H9 (cell line): ENCODE data around the gene ATXN7L3. TPM values are rescaled to one million over a fixed set of nuclear protein-coding genes. Genes with fewer than 3 reads are reported as not detected.
A peak's percentile ranks its signal among the peaks of the same experiment; 100 is the strongest.

Experiments used
- DNase-seq: peaks from one replicate; pipeline ENCODE4 v3.0.0-alpha.2; 2017
- H2AFZ ChIP-seq: one replicate; pipeline ENCODE4 v1.6.1; 2013; ENCODE audit warnings: mild to moderate bottlenecking, low read length, control low read depth, moderate library complexity
- H2AK5ac ChIP-seq: 2 replicates; pipeline ENCODE4 v1.6.1; 2013; ENCODE audit warnings: low read length, control low read depth, mixed read lengths; ENCODE audit not compliant: insufficient read length
- H2BK120ac ChIP-seq: one replicate; pipeline ENCODE4 v1.6.1; 2013; ENCODE audit warnings: low read depth, mild to moderate bottlenecking, low read length, control low read depth, inconsistent platforms; ENCODE audit not compliant: poor library complexity, severe bottlenecking
- H2BK12ac ChIP-seq: 2 replicates; pipeline ENCODE4 v1.6.1; 2013; ENCODE audit warnings: low read length, control low read depth, mixed read lengths, low read depth; ENCODE audit not compliant: insufficient read length
- H2BK15ac ChIP-seq: 2 replicates; pipeline ENCODE4 v1.6.1; 2013; ENCODE audit warnings: low read depth, low read length, control low read depth
- H2BK20ac ChIP-seq: one replicate; pipeline ENCODE4 v1.6.1; 2013; ENCODE audit warnings: low read depth, mild to moderate bottlenecking, low read length, control low read depth, inconsistent platforms; ENCODE audit not compliant: poor library complexity, severe bottlenecking
- H2BK5ac ChIP-seq: 2 replicates; pipeline ENCODE4 v1.6.1; 2013; ENCODE audit warnings: low read length, control low read depth, mixed read lengths; ENCODE audit not compliant: insufficient read length
- H3K14ac ChIP-seq: 2 replicates; pipeline ENCODE4 v1.6.1; 2013; ENCODE audit warnings: low read length, control low read depth; ENCODE audit not compliant: insufficient read depth
- H3K18ac ChIP-seq: 2 replicates; pipeline ENCODE4 v1.6.1; 2013; ENCODE audit warnings: low read depth, mild to moderate bottlenecking, mixed read lengths, low read length, control low read depth; ENCODE audit not compliant: insufficient read length
- H3K23ac ChIP-seq: 2 replicates; pipeline ENCODE4 v1.6.1; 2013; ENCODE audit warnings: low read length, control low read depth, mixed read lengths, low read depth; ENCODE audit not compliant: insufficient read length
- H3K23me2 ChIP-seq: 2 replicates; pipeline ENCODE4 v1.6.1; 2013; ENCODE audit warnings: low read depth, mild to moderate bottlenecking, mixed read lengths, low read length, control low read depth; ENCODE audit not compliant: insufficient read length, poor library complexity, severe bottlenecking
- H3K27ac ChIP-seq: 2 replicates; pipeline ENCODE4 v1.5.1; 2013; ENCODE audit warnings: low read length, control low read depth, mixed read lengths, low read depth; ENCODE audit not compliant: insufficient read length
- H3K27me3 ChIP-seq: 2 replicates; pipeline ENCODE4 v1.6.1; 2013; ENCODE audit warnings: low read length, control low read depth, inconsistent platforms; ENCODE audit not compliant: insufficient read depth
- H3K4ac ChIP-seq: 2 replicates; pipeline ENCODE4 v1.6.1; 2013; ENCODE audit warnings: low read depth, mild to moderate bottlenecking, control low read depth, inconsistent platforms, low read length, moderate library complexity
- H3K4me1 ChIP-seq: 2 replicates; pipeline ENCODE4 v1.6.1; 2013; ENCODE audit warnings: low read length, control low read depth, inconsistent platforms; ENCODE audit not compliant: insufficient read depth
- H3K4me2 ChIP-seq: 2 replicates; pipeline ENCODE4 v1.6.1; 2013; ENCODE audit warnings: low read length, control low read depth, mixed read lengths; ENCODE audit not compliant: insufficient read length, insufficient read depth
- H3K56ac ChIP-seq: 2 replicates; pipeline ENCODE4 v1.6.1; 2013; ENCODE audit warnings: low read depth, mild to moderate bottlenecking, mixed read lengths, low read length, control low read depth; ENCODE audit not compliant: insufficient read length
- H3K79me1 ChIP-seq: 2 replicates; pipeline ENCODE4 v1.6.1; 2013; ENCODE audit warnings: low read depth, mild to moderate bottlenecking, moderate library complexity, low read length, control low read depth, inconsistent platforms; ENCODE audit not compliant: insufficient read depth, poor library complexity, severe bottlenecking
- H3K79me2 ChIP-seq: 2 replicates; pipeline ENCODE4 v1.6.1; 2013; ENCODE audit warnings: low read length, control low read depth, inconsistent platforms; ENCODE audit not compliant: insufficient read depth
- H3K9ac ChIP-seq: 2 replicates; pipeline ENCODE4 v1.6.1; 2013; ENCODE audit warnings: low read length, control low read depth, mixed read lengths; ENCODE audit not compliant: insufficient read length; ENCODE audit errors: extremely low read depth
- H3K9me3 ChIP-seq: one replicate; pipeline ENCODE4 v1.6.1; 2013; ENCODE audit warnings: low read depth, low read length, inconsistent platforms; ENCODE audit not compliant: control insufficient read depth
- H3T11ph ChIP-seq: one replicate; pipeline ENCODE4 v1.6.1; 2013; ENCODE audit warnings: mild to moderate bottlenecking, low read length, control low read depth, inconsistent platforms
- H4K20me1 ChIP-seq: one replicate; pipeline ENCODE4 v1.6.1; 2013; ENCODE audit not compliant: control insufficient read depth, insufficient read length, insufficient read depth
- H4K5ac ChIP-seq: 2 replicates; pipeline ENCODE4 v1.6.1; 2013; ENCODE audit warnings: low read depth, mild to moderate bottlenecking, mixed read lengths, low read length, control low read depth; ENCODE audit not compliant: insufficient read length
- H4K8ac ChIP-seq: replicated peaks from 2 replicates; pipeline ENCODE4 v1.6.1; 2013; ENCODE audit warnings: low read length, control low read depth, mixed read lengths, low read depth; ENCODE audit not compliant: insufficient read length
- H4K91ac ChIP-seq: 2 replicates; pipeline ENCODE4 v1.6.1; 2013; ENCODE audit warnings: low read depth, mild to moderate bottlenecking, moderate library complexity, mixed read lengths, low read length, control low read depth; ENCODE audit not compliant: insufficient read length
- H3K27ac Mint-ChIP-seq, 3 experiments: 2 replicates in 2 of 3; 3 replicates in 1 of 3; pipeline ENCODE4 v1.8.0; 2020 to 2021; ENCODE audit warnings: mixed read lengths in 3 of 3, mild to moderate bottlenecking in 1 of 3, moderate library complexity in 1 of 3
- H3K27me3 Mint-ChIP-seq: 2 replicates; pipeline ENCODE4 v1.8.0; 2021; ENCODE audit warnings: low read depth, mild to moderate bottlenecking, moderate library complexity, mixed read lengths
- H3K36me3 Mint-ChIP-seq, 3 experiments: 2 replicates in 2 of 3; 3 replicates in 1 of 3; pipeline ENCODE4 v1.8.0; 2020 to 2021; ENCODE audit warnings: low read depth in 3 of 3, mixed read lengths in 3 of 3; ENCODE audit not compliant: insufficient read depth in 1 of 3
- H3K4me1 Mint-ChIP-seq, 2 experiments: 2 replicates each; pipeline ENCODE4 v1.8.0; 2020; ENCODE audit warnings: mixed read lengths in 2 of 2
- H3K4me3 Mint-ChIP-seq, 2 experiments: 2 replicates in 1 of 2; 3 replicates in 1 of 2; pipeline ENCODE4 v1.8.0; 2020 to 2021; ENCODE audit warnings: mild to moderate bottlenecking in 2 of 2, mixed read lengths in 2 of 2, moderate library complexity in 1 of 2
- H3K9me3 Mint-ChIP-seq, 2 experiments: 2 replicates in 1 of 2; 3 replicates in 1 of 2; pipeline ENCODE4 v1.8.0; 2020; ENCODE audit warnings: mild to moderate bottlenecking in 2 of 2, mixed read lengths in 2 of 2, moderate library complexity in 1 of 2
- WGBS: extraction: QIAGEN DNeasy Blood & Tissue Kit; methylation state at CpG from one replicate; pipeline ENCODE4 v1.1.7; 2013; ENCODE audit warnings: missing lambda C conversion rate, low lambda C conversion rate, mixed read lengths; ENCODE audit not compliant: insufficient read length; ENCODE audit errors: extremely low coverage; 5-methylcytosine and 5-hydroxymethylcytosine counted together
- total RNA-seq: library from RNA; stranded (reverse); gene quantifications from 2 replicates; pipeline ENCODE4 v1.2.1, GENCODE V29; 2021
- TF ChIP-seq, protein P1 (sequence below): fragments of 200-600 bp; sonication (generic); conservative IDR thresholded peaks from 3 replicates; pipeline ENCODE4 v1.8.0; 2021; ENCODE audit warnings: antibody characterized with exemption, mild to moderate bottlenecking

ATXN7L3 gene
- total RNA-seq, 1 experiment from 2014 or later: 125 TPM

GRCh38 chr17:44197107-44197506, 2.6 kb downstream of the ATXN7L3 start:
- H4K8ac ChIP-seq: no peak overlapping the region
- H2BK120ac ChIP-seq: no peak overlapping the region
- no peak overlapping the region for H3K4ac ChIP-seq
- no peak overlapping the region for H2BK15ac ChIP-seq
- H4K91ac ChIP-seq: no peak overlapping the region
- H2BK20ac ChIP-seq: no peak overlapping the region
- H3K36me3 Mint-ChIP-seq: peaks cover 24 to 57% (median 44%) of the 10 kb centered on the region in 3 experiments; a peak in 6 of 7 replicates
- peaks cover 28 to 32% of the 10 kb centered on the region in 2 experiments for H3K4me1 Mint-ChIP-seq
- H3K9me3 ChIP-seq: no peaks in the 10 kb centered on the region
- WGBS: no CpG with 5 or more reads among the region's 15 CpGs
- H3K14ac ChIP-seq: no peak overlapping the region
- no peak overlapping the region for H2AK5ac ChIP-seq
- no peak for DNase-seq
- H3K27ac ChIP-seq: no peak overlapping the region
- H3K4me2 ChIP-seq: no peak overlapping the region
- H3K79me1 ChIP-seq: no peaks in the 10 kb centered on the region
- no peak overlapping the region for H3K9ac ChIP-seq
- no peak overlapping the region for H4K5ac ChIP-seq
- peaks cover 4% of the 10 kb centered on the region; the same call in 1 of the 2 replicates for H3K79me2 ChIP-seq
- H2BK5ac ChIP-seq: no peak overlapping the region
- no peaks in the 10 kb centered on the region for H3K9me3 Mint-ChIP-seq
- TF ChIP-seq, protein P1, sequence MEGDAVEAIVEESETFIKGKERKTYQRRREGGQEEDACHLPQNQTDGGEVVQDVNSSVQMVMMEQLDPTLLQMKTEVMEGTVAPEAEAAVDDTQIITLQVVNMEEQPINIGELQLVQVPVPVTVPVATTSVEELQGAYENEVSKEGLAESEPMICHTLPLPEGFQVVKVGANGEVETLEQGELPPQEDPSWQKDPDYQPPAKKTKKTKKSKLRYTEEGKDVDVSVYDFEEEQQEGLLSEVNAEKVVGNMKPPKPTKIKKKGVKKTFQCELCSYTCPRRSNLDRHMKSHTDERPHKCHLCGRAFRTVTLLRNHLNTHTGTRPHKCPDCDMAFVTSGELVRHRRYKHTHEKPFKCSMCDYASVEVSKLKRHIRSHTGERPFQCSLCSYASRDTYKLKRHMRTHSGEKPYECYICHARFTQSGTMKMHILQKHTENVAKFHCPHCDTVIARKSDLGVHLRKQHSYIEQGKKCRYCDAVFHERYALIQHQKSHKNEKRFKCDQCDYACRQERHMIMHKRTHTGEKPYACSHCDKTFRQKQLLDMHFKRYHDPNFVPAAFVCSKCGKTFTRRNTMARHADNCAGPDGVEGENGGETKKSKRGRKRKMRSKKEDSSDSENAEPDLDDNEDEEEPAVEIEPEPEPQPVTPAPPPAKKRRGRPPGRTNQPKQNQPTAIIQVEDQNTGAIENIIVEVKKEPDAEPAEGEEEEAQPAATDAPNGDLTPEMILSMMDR: no peak
- H3K23ac ChIP-seq: no peak overlapping the region
- H3K4me3 Mint-ChIP-seq: peak overlapping the region; percentile 77 to 81; a peak in 3 of 5 replicates
- H3K56ac ChIP-seq: no peak overlapping the region
- H3T11ph ChIP-seq: no peak overlapping the region
- H3K27me3 Mint-ChIP-seq: no peaks in the 10 kb centered on the region; the same call in 1 of the 2 replicates
- no peak overlapping the region for H2BK12ac ChIP-seq
- H2AFZ ChIP-seq: no peak overlapping the region
- peaks cover 6% of the 10 kb centered on the region for H3K23me2 ChIP-seq
- no peak overlapping the region for H3K18ac ChIP-seq
- no peaks in the 10 kb centered on the region for H3K27me3 ChIP-seq
- no peaks in the 10 kb centered on the region for H4K20me1 ChIP-seq
- no peak overlapping the region; a peak in 1 of 7 replicates for H3K27ac Mint-ChIP-seq
- H3K4me1 ChIP-seq: 0 out of 2 replicates have a peak, but pooled peaks cover 2% of the 10 kb centered on the region
